GM18502 (cell line): ENCODE data around the gene SP2.

ENCODE experiments used
- ATAC-seq: cut with Tn5 transposase; IDR thresholded peaks from one replicate; pipeline ENCODE4 v1.9.1; 2021; ENCODE audit warnings: mild to moderate bottlenecking; ENCODE audit not compliant: unreplicated experiment, poor library complexity

SP2 gene

GRCh38 chr17:47968836-47969235 is 72.8 kb downstream of the SP2 start:
- no peak for ATAC-seq

GRCh38 chr17:47969930-47970724 is 74.1 kb downstream of the SP2 start:
- ATAC-seq = no peak

- peak; percentile 96 for ATAC-seq
Observed at GRCh38 chr17:47970725-47971499, 74.9 kb downstream of the SP2 start, which contains the start of gene CDK5RAP3. Gene CDK5RAP3 (plus strand): TSS chr17:47971113. CDS start chr17:47971147, 34 bp downstream.

GRCh38 chr17:47973541-47973940 is 77.5 kb downstream of the SP2 start:
- no peak for ATAC-seq

GRCh38 chr17:47975189-47975822 is 79.3 kb downstream of the SP2 start:
- ATAC-seq = no peak

- no peak for ATAC-seq
Observed at GRCh38 chr17:47975823-47976205, 79.8 kb downstream of the SP2 start.

- no peak for ATAC-seq
Observed at GRCh38 chr17:47978324-47978723, 82.3 kb downstream of the SP2 start.
